GM12875 (cell line): Measurements from ENCODE around the gene NACC2.
"Not testable (repeated sequence)": the region's sequence is repeated elsewhere in the genome, so short reads cannot be mapped to it uniquely, and the experiment has no call there.

Source experiments
- H3K4me3 ChIP-seq: one replicate; pipeline ENCODE4 v1.5.1; 2011; ENCODE audit warnings: low read depth, low read length, control low read depth
- CTCF ChIP-seq: IDR thresholded peaks from 2 replicates; pipeline ENCODE4 v1.5.1; 2011; ENCODE audit warnings: low read depth, mild to moderate bottlenecking, control low read depth, inconsistent platforms, low read length, moderate library complexity, borderline replicate concordance; ENCODE audit not compliant: insufficient read depth

The NACC2 gene

GRCh38 chr9:135968601-135969000, 126.5 kb downstream of the NACC2 start:
- H3K4me3 ChIP-seq, result no peak overlapping the region
- TF ChIP-seq CTCF, result no peak

GRCh38 chr9:135968083-135968476, 127.0 kb downstream of the NACC2 start:
- TF ChIP-seq CTCF, result no peak
- H3K4me3 ChIP-seq, result no peak overlapping the region

GRCh38 chr9:135966916-135967260, 128.2 kb downstream of the NACC2 start:
- H3K4me3 ChIP-seq, result not testable (repeated sequence)

GRCh38 chr9:135965124-135965756, 129.8 kb downstream of the NACC2 start:
- no peak overlapping the region for H3K4me3 ChIP-seq
- TF ChIP-seq CTCF, result no peak

- H3K4me3 ChIP-seq, result no peak overlapping the region
- no peak for TF ChIP-seq CTCF
Observed at GRCh38 chr9:135963938-135964337, 131.2 kb downstream of the NACC2 start.

- no peak overlapping the region for H3K4me3 ChIP-seq
- TF ChIP-seq CTCF, result no peak
Observed at GRCh38 chr9:135963338-135963737, 131.8 kb downstream of the NACC2 start.

GRCh38 chr9:135962696-135963307, 132.3 kb downstream of the NACC2 start:
- no peak for TF ChIP-seq CTCF
- H3K4me3 ChIP-seq, result no peak overlapping the region
